ENCODE results near the gene SLC24A3.

The SLC24A3 gene

DNA sequence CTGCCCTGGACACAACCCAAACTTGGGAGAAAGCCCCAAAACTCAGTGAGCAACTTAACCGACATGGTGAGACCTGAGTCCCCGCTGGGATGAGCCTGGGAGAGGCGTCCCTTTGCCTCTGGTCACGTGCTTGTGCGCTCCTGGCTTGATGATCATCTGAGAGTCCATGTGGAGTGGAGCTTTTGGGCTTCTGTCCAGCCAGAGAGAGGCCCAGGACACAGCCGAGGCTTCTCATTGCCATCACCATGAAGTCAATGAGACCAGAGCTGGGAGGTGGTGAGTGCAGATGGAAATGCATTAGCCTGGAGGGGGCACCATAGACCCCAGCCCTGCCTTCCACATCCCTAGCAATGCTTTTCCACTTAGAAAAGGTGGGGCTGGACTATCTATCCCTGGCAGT is 250.0 kb downstream of the SLC24A3 start:
- H3K79me2 ChIP-seq (ENCODE audit: insufficient read depth, low read length): no peaks in the 10 kb centered on the region
- H4K20me1 ChIP-seq (ENCODE audit: insufficient read depth, low read length, poor library complexity, severe bottlenecking): no peaks in the 10 kb centered on the region
- no peak overlapping the region for H3K4me2 ChIP-seq (ENCODE audit: low read depth, low read length, poor library complexity, severe bottlenecking)
- no peak overlapping the region for H3K9ac ChIP-seq (ENCODE audit: low read depth, low read length, poor library complexity, severe bottlenecking)
- H3K36me3 ChIP-seq (ENCODE audit: insufficient read depth, low read length): no peaks in the 10 kb centered on the region
- H3K9me2 ChIP-seq (replicated peaks; ENCODE audit: low read depth, low read length): no peaks in the 10 kb centered on the region
- no peaks in the 10 kb centered on the region for H3K9me3 ChIP-seq (ENCODE audit: insufficient read depth, low read depth, low read length)
- H3K4me1 ChIP-seq (ENCODE audit: insufficient read depth, low read length, poor library complexity, severe bottlenecking): peaks cover 65% of the 10 kb centered on the region
- no peaks in the 10 kb centered on the region for H3F3A ChIP-seq (ENCODE audit: low read depth)
- H3K4me3 ChIP-seq (ENCODE audit: low read length, poor library complexity, severe bottlenecking): no peak overlapping the region
- no peaks in the 10 kb centered on the region for H3K27me3 ChIP-seq (ENCODE audit: insufficient read depth, low read length, poor library complexity, severe bottlenecking)
- TF ChIP-seq, protein P1, sequence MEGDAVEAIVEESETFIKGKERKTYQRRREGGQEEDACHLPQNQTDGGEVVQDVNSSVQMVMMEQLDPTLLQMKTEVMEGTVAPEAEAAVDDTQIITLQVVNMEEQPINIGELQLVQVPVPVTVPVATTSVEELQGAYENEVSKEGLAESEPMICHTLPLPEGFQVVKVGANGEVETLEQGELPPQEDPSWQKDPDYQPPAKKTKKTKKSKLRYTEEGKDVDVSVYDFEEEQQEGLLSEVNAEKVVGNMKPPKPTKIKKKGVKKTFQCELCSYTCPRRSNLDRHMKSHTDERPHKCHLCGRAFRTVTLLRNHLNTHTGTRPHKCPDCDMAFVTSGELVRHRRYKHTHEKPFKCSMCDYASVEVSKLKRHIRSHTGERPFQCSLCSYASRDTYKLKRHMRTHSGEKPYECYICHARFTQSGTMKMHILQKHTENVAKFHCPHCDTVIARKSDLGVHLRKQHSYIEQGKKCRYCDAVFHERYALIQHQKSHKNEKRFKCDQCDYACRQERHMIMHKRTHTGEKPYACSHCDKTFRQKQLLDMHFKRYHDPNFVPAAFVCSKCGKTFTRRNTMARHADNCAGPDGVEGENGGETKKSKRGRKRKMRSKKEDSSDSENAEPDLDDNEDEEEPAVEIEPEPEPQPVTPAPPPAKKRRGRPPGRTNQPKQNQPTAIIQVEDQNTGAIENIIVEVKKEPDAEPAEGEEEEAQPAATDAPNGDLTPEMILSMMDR (conservative IDR thresholded peaks at IDR 0.05; ENCODE audit: low read length): peak; percentile 28
- TF ChIP-seq EZH2phosphoT487 (IDR thresholded peaks at IDR 0.05; ENCODE audit: borderline replicate concordance): no peak
- no peak overlapping the region for H2AFZ ChIP-seq (ENCODE audit: low read length)

DNA sequence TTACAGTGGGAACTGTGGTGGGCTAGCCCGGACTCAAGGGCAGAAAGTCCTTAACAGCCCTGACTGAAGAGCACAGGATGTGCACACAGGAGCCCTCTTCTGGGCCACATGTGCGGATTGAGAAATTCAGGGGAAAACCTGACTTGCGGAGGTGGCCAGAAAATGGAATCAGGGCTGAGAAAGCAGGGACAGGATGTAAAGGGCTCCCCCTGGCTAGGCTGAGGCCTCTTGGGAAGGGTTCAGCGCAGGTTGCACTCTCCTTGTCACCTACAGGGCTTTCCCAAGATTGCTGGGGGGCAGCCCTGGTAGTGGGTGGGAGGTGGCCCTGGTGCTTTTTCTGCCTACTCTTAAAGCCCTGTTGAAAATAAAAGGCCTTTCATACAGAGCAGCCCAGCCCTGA is 251.2 kb downstream of the SLC24A3 start:
- no peaks in the 10 kb centered on the region for H3K79me2 ChIP-seq (ENCODE audit: insufficient read depth, low read length)
- H3K9me3 ChIP-seq (ENCODE audit: insufficient read depth, low read depth, low read length): no peaks in the 10 kb centered on the region
- no peak overlapping the region for H3K9ac ChIP-seq (ENCODE audit: low read depth, low read length, poor library complexity, severe bottlenecking)
- no peak overlapping the region for H3K4me3 ChIP-seq (ENCODE audit: low read length, poor library complexity, severe bottlenecking)
- H3K36me3 ChIP-seq (ENCODE audit: insufficient read depth, low read length): no peaks in the 10 kb centered on the region
- H3F3A ChIP-seq (ENCODE audit: low read depth): no peaks in the 10 kb centered on the region
- no peaks in the 10 kb centered on the region for H3K27me3 ChIP-seq (ENCODE audit: insufficient read depth, low read length, poor library complexity, severe bottlenecking)
- H4K20me1 ChIP-seq (ENCODE audit: insufficient read depth, low read length, poor library complexity, severe bottlenecking): no peaks in the 10 kb centered on the region
- TF ChIP-seq, protein P1 (conservative IDR thresholded peaks at IDR 0.05; ENCODE audit: low read length): 0 out of 2 replicates have a peak, but pooled peaks have one; percentile 30
- TF ChIP-seq EZH2phosphoT487 (IDR thresholded peaks at IDR 0.05; ENCODE audit: borderline replicate concordance): no peak
- no peak overlapping the region for H2AFZ ChIP-seq (ENCODE audit: low read length)
- no peak overlapping the region for H3K4me2 ChIP-seq (ENCODE audit: low read depth, low read length, poor library complexity, severe bottlenecking)
- no peaks in the 10 kb centered on the region for H3K9me2 ChIP-seq (replicated peaks; ENCODE audit: low read depth, low read length)
- peaks cover 54% of the 10 kb centered on the region for H3K4me1 ChIP-seq (ENCODE audit: insufficient read depth, low read length, poor library complexity, severe bottlenecking)

DNA sequence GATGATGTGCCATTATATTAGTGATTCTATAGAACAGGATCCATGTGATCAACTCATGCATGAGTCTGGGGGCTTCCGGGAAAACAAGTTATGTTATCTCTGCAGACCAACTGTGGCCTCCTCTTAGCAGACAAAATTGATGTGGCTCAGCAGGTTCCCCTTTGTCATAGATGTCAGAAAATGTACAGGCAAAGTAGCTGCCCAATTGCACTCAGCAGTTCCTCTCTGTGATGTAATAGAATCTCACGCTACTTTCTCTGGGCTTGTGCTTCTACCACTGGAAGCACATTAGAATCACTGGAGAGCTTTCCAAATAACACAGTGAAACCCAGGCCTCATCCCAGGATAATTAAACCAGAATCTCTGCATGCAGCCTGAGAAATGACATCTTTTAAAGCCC is 253.1 kb downstream of the SLC24A3 start:
- no peaks in the 10 kb centered on the region for H3K9me2 ChIP-seq (replicated peaks; ENCODE audit: low read depth, low read length)
- no peak overlapping the region for H3K4me2 ChIP-seq (ENCODE audit: low read depth, low read length, poor library complexity, severe bottlenecking)
- no peaks in the 10 kb centered on the region for H3F3A ChIP-seq (ENCODE audit: low read depth)
- H3K36me3 ChIP-seq (ENCODE audit: insufficient read depth, low read length): no peaks in the 10 kb centered on the region
- peak overlapping the region; percentile 32; the same call in 1 of the 2 replicates for H2AFZ ChIP-seq (ENCODE audit: low read length)
- no peak overlapping the region for H3K9ac ChIP-seq (ENCODE audit: low read depth, low read length, poor library complexity, severe bottlenecking)
- TF ChIP-seq, protein P1 (conservative IDR thresholded peaks at IDR 0.05; ENCODE audit: low read length): no peak
- no peak for TF ChIP-seq EZH2phosphoT487 (IDR thresholded peaks at IDR 0.05; ENCODE audit: borderline replicate concordance)
- no peak overlapping the region for H3K4me3 ChIP-seq (ENCODE audit: low read length, poor library complexity, severe bottlenecking)
- H3K4me1 ChIP-seq (ENCODE audit: insufficient read depth, low read length, poor library complexity, severe bottlenecking): peaks cover 54% of the 10 kb centered on the region
- no peaks in the 10 kb centered on the region for H3K79me2 ChIP-seq (ENCODE audit: insufficient read depth, low read length)
- H4K20me1 ChIP-seq (ENCODE audit: insufficient read depth, low read length, poor library complexity, severe bottlenecking): no peaks in the 10 kb centered on the region
- H3K27me3 ChIP-seq (ENCODE audit: insufficient read depth, low read length, poor library complexity, severe bottlenecking): no peaks in the 10 kb centered on the region
- H3K9me3 ChIP-seq (ENCODE audit: insufficient read depth, low read depth, low read length): no peaks in the 10 kb centered on the region
